ENCODE results near the gene PAPPA2.

The PAPPA2 gene

DNA sequence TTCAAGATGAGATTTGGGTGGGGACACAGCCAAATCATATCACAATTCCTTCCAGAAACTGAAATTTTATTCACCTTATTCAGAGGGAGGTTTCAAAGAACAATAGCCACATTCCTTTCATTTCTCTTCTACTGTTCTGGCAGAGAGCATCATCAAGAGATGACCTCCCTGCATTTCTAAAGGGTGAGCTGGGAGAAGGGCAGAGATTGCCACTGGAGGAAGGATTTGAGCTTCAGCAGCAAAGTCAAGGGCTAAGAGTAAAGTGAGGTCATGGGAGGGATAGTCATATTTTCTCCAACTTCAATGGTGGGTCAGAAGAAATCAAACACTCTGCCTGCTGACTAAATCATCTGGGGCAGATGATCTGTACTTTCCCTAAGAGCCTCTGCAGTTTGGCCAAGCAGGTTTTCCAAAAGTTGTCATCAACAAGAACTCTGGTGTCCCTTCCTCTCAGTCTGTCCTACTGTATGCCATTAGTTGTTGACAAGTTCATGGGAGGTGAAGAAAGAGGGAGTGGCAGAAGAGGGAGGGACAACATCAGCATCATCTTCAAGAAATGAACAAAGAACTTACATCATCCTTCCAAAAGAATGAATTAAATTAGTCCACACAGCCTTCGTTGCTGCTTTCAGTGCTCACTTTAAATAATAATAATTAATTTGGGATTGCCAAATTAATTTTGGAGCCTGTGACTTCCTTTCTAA is 403.2 kb downstream of the PAPPA2 start:
- DNase-seq = no peak

DNA sequence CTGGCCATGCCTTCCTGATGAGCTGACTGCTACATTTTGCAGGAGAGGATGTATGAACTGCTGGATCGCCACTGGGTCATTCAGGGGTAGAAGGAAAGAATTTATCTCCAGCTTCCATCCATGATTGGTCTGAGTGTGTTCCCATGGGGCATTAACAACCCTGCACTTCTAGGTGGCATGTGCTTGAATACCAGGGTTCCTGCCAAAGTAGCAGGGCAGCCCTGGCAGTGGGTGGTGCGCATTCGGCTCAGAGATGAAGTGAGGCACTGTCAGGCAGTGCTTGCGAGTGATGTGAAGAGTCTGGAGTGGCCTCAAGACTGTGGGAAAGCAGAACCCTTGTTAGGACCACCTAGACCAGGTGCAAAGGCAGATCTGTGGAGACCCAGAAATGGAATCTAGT is 406.6 kb downstream of the PAPPA2 start:
- no peak for DNase-seq

DNA sequence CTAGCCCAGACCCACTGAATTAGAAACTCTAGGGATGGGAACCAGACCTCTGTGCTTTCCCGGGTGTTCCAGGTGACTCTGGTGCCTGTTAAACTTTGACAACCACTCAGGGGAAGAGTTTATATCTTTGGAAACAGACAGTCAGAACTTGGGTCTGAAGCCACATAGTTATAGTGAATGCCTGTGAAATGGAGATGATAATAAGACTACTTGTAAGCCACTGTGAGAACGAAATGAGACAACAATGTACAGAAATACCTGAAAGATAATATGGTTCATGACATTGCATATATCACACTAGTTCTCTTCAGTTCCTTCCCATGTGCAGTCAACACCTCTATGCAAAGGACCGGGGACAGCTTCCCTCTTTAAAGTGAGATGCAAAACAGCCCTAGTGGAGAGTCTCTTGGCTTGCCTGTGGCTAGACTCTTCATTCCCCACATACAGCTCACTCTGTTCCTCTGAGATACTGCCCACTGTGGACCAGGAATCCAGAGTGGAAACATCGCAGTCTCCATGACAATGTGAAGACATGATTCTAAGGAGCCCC is 414.1 kb downstream of the PAPPA2 start:
- DNase-seq = no peak

DNA sequence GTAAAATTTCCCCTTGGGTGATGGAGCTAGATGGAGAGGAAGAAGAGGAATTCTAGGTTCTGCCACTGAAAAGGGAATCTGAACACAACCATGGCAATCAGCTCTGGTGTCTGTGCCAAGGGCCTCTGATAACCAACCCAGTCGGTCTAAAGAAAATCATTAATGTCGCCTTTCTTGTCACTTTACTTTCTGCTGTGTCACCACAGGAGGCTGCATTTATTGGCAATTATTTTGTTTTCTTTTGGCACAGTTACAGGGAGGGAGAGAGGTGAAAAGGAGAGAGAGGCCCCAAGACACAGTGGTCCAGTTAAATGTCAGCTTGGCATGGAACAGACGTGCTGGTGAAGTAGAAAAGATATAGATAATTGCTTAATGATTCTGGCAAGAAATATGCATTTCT is 414.6 kb downstream of the PAPPA2 start:
- no peak for DNase-seq

DNA sequence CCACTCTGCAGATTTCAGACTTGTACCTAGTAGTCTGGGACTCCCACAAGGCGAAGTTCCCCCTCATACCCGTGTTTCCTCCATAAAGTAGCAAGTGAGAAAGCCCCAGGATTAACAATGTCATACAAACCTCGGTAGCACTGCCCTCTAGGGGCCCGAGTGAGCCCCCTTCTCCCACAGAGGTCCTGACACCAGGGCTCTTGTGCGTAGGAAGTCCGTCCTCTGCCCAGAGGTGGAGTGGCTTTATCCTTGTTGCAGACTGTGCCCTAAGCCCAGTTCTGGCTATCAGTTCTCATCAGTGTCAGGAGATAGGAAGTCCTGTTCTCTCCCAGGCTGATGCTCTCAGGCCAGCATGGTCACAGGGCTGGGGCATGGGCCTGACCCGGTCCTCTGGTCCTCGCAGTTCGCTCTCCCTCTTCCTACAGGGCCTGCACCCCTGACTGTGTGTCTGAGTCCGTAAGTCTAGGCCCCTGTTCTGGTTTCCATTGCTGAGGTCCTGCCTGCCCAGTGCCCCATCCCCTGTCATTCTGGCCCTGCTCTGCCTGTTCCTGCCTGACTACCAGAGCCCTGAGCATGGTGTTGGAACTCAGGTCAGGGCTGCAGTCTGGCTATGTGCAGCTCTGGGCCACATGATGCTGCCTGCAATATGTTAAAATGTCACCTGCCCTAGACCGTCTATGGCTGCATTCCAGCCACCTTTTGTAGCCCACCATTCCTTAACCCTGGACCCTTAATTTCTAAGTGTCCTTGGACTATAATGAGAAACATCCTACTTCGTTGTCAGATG is 416.0 kb downstream of the PAPPA2 start:
- DNase-seq = no peak

DNA sequence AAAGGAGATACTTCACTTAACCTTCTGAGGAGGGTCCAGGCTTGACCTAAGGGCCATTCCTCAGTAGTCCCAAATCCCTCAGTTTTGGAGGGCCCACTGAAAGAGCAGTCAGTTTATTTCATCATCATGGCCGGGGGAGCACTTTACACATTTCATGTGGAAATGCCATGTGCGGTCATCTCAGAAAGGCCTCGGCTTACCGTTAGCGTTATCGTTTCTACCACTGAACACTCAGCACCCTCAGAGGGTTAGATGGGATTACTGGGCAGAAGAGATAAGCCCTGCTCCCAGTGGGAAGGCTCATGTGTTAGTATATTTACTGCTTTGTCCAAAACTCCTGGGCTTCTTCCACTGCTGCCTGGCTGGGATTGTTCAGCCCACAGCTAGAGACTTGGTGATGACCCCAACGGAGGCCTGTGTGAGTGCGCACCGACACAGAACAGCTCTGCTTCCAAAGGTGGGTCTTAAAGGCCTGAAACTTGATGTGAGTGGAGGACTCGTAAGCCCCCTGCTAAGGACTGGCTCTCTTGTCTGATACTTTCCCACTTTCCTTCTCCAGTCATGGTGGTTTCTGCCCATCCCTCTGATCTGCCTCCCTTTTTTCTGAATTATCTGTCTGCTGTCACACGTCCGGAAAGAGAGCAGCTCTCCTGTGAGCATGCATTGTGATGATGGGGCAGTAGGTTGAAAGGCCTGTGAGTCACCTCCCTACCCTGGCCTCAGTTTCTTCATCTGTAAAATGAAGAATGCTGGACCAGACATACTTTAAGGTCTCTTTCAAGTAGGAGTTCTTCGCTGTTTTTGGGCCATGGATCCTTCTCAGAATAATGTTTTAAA is 417.0 kb downstream of the PAPPA2 start:
- no peak for DNase-seq

DNA sequence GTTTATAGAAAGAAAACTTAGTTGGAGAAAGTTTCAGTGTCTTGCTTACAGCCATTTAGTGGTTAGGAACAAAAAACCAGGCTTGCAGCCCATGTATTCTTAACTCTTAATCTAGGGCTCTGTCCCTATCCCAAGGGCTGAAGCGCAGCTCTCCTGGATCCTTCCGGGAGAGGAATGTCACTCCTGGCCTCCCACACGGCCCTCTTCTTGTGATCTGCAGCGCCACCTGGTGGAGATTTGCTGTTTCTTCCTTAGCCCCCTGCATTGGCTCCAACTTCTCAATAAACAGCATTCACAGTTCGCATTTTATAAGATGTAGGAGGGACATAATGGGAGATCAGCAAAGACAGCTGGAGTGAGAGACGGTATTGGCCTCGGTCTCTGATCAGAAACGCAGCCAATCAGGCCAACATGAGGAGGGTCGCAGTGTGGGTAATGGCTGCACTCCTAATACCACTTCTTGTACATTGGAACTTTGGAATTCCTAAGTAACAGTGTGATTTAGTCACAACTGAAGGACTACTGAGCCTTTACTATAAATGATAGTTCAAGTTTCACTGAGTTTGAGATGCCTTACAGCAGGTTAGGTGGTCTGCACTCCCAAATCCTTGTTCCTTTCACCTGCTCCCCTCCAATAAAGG is 418.1 kb downstream of the PAPPA2 start:
- peak; percentile 45 for DNase-seq

DNA sequence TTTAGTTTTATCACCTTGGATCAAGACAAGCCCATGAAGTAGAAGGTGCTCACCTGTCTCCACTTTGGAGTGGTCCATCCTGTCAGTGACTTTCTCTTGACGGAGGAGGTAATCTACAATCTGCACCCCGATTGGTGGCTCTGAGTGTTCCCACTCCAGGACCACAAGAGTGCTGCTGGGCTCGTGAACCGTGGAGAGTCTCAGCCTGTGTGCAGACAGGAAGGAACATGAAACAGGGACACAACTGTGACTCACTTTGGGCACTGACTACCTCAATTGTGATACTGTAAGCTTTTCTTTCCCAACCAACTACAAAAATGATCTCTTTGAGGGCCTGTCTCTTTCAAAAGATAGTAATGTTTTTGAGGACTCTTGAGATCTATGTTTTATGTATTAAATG is 421.3 kb downstream of the PAPPA2 start:
- DNase-seq = no peak

DNA sequence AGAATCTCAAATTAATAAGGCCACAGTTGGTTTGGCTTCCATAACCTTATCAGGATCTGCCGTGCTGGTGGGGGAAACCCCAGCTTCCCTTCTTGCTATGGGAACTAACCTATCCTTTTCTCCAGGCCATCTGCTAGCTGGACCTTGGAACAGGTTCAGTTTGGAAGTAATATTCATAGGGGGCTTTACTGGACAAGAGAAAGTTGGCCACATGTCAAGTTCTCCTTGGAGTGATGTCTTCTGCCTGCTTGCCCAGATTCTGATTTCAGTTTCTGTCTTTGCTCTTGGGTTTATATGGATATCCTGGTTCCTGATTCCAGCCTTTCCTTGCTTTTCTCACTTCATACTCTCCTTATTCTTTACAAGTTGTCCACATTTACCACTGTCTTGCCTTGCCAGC is 421.9 kb downstream of the PAPPA2 start:
- DNase-seq = no peak

DNA sequence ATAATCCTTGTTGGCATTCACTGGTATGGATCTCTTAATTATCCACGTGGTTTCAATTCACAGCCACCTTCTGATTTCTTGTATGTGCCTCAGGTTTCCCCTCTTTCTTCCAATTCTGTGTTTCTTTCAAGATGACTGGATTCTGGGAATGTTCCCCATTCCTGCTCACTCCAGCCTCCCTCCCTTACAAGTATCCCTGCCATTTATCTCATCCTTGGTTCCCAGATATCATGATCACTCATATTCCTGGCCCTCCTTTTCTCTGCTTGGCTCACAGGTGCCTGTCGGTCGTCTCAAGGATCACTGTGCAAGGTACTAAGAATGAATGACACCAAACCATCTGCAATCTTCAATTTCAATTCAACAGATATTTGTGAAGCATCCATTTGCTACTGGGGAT is 422.4 kb downstream of the PAPPA2 start:
- DNase-seq = no peak

DNA sequence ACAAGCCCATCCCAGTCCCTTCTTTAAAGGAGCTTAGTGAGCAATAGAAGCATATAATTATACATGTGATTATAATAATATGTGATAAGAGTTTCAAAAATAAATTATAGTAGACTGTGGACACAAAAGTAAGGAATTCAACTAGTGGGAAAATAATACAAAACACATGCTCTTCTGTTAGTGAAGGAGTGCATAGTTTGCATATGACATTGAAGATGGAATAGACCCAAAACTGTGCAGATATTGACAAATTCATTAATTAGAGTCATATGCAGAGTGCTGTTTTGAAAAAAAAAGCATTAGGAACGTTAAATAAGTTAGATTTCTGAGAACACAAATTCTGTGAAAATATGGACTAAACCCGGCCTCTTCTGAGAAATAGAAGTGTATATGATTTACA is 422.8 kb downstream of the PAPPA2 start:
- no peak for DNase-seq

DNA sequence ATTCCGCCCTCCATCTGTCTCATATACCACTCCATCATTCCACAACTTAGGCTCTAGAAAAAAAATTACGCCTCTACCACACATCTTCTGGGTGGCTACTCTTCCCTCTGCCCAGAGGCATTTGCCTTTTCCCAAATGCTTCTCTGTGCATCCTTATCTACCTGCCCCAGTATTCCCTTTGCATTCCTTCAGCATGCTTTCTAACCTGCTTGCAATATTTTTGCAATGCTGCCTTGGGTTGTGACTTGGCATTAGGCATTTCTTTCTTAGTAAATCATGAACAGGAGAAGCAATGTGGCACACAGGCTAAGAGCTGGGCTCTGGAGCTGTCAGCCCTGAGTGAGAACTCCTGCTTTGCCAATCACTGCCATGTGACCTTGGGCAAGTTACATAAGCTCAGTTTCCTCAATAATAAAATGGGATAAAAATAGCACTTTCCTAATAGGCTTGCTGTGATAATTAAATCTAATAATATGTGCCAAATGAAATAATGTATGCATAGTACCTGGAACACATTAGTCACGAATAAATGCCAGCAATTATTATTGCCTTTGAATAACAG is 425.6 kb downstream of the PAPPA2 start:
- DNase-seq = no peak

DNA sequence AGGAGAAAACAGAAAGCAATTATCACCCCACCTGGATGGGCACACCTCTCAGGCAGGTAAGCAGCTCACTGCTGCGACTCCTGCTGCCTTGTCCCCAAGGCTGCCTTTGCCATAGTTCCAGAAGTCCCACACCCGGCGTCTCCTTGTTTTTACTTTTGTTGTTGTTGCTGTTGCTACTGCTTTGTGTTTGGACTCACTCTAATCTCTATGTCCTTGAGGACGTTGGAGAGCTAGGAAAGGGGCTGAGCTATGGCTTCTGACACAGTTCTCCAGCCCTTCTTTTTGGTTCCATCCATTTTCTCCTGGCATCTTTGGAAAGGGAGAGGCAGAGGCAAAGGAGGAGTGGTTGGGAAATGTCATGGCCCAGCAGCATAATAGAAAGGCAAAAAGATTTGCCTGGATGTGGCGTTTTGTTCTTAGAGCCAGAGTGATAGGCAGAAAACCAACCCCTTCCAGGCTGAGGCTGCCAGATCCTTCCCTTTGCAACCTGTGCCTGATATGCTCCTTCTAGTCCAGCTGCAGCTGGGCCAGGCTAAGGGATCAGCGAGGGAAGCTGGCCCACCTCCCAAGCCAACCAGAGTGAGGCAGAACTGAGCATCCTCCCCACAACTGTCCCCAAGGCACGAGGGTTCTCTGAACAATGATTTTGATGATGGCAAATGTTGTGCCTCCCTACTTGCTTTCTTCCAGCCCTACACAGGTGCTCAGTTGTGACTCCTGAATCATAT is 430.8 kb downstream of the PAPPA2 start:
- DNase-seq = no peak

DNA sequence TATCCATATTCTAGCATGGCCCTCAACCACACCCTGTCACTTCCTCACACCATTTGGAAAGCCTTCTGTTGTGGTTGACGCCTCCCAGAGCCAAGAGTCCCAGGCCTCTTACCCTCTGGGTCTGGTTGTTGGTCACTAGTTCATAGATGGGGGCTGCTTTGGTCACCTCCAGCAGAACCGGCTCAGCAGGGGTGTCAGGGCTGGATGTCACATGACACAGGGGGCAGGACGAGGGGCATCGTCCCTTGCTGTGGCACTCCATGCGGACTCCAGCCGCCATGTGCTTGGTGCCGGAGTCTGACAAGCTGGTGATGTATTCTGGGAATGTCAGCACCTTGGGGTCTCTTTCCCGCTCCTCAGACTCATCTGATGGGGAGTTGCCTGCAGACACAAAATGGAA is 431.5 kb downstream of the PAPPA2 start:
- no peak for DNase-seq
